HG03378 (cell line): ENCODE data around the gene CLDN6.
"Not testable (repeated sequence)": the region's sequence is repeated elsewhere in the genome, so short reads cannot be mapped to it uniquely, and the experiment has no call there.

Source experiments
- ATAC-seq: cut with Tn5 transposase; IDR thresholded peaks from one replicate; pipeline ENCODE4 v1.9.1; 2021; ENCODE audit warnings: mild to moderate bottlenecking, moderate library complexity; ENCODE audit not compliant: unreplicated experiment

CLDN6 gene, protein sequence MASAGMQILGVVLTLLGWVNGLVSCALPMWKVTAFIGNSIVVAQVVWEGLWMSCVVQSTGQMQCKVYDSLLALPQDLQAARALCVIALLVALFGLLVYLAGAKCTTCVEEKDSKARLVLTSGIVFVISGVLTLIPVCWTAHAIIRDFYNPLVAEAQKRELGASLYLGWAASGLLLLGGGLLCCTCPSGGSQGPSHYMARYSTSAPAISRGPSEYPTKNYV

DNA sequence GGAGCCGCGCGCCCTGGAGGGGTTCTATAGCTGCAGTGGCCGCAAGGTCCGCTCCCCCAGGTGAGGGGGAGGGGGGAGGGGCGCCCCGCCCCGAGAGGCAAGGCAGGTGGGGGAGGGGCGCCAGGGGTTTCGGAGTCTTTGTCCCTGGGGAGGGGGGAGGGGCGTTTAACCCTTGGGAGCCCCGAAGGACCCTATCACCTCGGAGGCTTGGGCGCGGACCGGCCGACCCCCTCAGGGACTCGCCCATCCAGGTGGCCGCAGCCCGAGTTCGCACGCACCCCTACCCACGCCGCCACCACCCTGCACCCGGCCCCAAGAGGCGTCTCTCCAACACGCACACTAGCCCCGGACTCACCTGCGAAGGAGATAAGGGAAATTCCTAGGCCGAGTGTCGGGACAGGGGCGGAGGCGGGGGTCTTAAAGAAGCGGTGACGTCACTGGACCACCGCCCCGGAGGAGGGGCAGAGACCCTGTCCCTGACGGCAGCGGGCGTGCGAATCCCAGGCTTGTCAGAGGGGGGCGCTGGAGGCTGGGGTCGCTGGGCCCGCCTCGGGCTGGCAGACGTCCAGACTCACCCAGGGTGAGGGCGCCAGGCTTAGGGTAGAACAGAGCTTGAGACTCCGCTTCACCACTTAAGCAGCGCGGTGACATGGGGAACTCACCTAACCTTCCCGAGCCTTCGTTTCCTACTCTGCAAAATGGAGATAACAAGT lies at the start of gene CLDN6:
CLDN6 (minus strand) TSS at position 390 of the 713 bp plus-strand sequence. CDS start 2,162 bp downstream, outside the sequence.
- no peak for ATAC-seq

DNA sequence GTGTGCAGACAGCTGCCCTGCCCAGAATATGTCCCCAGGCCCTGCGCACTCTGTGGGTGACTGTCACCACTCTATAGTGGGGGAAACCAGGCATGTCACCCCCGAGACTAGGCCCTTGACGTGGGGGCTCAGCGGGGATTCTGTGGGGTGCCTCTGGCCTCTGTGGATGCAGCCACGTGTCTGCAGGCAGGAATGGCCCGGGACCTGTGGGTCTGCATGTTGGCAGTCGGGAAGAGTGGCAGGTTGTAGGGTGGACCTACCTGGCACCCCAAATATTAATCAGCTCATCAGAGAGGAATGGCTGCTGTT lies 48.4 kb upstream of the CLDN6 start:
- ATAC-seq = no peak

DNA sequence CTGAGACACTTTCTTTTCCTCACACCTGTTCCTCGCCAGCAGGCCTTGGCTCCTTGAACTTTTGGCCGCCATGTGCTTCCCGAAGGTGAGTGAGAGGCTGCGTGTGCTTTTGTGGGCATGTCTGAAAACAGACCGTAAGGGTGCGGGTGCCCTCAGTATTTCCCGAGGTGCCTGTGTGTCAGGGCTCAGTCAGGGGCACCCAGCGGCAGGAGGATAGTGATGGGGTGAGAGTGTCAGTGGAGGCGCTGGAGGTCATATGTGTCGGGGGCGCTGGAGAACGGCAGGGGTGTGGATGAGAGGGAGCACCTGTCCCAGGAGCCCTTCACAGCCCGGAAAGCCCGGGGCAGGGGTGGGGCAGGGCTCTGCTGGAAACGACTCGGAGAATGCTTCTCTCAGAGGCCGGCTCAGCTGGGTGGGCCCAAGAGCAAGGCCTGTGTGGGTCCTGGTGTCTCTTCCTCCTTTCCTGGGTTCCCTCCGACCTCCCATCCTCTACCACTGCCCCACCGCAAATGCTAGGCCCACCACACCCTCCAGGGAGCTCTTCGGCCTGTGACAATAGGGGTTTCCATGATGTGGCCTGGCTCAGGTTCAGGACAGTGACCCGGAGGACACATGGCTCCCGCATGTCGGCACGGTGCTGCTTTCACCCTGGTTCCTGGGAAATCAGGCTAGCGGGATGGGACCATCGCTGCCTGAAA lies 47.9 kb upstream of the CLDN6 start:
- no peak for ATAC-seq

DNA sequence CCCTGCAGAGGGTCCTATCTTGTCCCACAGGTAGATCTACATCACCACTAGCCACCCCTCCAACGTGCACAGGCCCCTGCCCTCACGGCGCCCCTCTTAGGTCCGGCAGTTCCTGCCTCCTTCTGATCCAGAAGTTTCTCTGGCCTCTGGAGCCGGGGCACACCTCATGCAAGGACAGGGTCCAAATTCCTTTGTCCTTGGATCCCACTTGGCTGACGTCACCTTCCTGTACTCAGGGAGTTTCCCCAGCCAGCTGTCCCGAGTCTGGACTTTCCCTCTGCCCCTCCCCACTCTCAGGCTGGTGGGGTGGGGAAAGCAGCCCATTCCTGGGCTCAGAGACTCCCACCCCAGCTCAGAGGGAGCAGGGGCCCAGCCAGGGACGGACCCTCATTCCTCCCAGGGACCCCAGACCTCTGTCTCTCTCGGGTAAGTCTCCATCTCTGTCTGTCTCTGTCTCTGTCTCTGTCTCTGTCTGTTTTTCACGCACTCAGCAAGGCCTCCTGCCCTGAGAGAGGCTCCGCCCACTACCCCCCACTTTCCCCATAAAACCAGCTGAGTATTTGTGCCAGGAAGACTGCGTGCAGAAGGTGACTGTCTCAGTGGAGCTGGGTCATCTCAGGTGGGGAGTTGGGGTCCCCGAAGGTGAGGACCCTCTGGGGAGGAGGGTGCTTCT lies 47.2 kb upstream of the CLDN6 start, which contains the start of gene IL32:
IL32 (plus strand) TSS at position 572 of the 673 bp plus-strand sequence. CDS start 172 bp downstream, outside the sequence.
- no peak for ATAC-seq

DNA sequence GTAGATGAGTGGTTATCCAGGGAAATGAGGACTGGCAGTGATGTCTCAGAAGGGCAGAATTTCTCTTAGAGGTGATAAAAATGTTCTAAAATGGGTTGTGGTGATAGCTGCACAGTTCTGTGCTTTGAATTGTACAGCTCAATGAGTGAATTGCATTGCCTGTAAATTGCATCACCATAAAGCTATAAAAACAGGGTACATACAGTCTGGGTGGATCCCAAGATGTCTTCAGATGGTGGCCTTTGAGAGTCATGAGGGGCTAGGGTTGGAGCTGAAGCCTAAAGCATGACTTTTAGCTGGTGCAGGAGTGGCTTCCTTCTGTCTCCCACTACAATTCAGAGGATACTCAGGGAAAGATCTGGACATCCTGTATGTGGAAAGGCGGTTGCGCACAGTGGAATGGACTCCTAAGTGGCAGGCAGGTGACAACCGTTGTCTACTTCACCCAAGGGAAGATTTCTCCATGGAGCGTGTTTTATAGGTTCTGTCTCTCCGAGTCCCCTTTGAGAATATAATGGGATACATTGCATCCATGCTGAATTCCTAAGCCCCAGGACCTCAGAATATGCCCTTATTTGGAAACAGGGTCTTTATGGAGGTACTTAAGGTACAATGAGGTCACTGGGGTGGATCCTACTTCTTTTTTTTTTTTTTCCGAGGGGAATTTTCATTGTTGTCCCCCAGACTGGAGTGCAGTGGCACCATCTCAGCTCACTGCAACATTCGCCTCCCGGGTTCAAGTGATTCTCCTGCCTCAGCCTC lies 45.8 kb upstream of the CLDN6 start:
- no peak for ATAC-seq

DNA sequence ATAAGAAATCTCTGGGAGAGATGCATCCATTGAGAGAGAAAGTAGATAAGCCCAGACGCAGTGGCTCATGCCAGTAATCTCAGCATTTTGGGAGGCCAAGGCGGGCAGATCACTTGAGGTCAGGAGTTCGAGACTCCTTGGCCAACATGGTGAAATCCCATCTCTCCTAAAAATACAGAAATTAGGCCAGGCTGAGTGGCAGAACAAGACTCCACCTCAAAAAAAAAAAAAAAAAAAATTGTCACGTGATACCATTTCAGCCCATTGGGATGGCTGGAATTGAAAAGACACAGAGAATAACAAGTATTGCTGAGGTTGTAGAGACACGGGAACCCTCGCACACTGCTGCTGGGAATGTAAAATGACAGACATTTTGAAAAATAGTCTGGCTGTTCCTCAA lies 44.6 kb upstream of the CLDN6 start:
- ATAC-seq = no peak

DNA sequence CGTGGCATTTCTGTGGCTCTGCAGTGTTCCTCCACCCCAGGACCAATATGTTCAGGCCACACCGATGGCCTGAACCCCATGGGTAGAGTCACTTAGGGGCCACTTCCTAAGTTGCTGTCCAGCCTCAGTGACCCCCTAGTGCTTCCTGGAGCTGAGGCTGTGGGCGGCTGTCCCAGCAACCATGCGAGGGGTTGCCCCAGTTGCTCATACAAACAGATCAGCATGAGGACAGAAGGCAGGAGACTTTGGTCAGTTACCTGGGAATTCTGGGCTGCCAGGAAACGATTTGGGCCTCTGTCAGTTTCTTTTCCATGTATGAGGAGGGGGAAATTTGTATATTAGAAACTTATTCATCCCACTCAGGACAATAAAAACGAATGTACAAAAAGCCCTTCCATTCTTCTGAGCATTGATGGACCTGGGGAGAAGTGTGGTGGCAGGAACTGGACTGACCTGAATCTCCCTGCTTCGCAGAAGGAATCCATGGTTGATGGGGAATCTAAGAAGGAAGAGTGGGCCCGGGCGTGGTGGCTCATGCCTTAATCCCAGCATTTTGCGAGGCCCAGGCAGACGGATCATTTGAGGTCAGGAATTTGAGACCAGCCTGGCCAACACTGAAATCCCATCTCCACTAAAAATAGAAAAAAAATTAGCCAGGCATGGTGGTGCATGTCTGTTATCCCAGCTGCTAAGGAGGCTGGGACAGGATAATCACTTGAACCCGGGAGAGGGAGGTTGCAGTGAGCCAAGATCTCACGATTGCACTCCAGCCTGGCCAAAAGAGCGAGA lies 42.5 kb upstream of the CLDN6 start:
- ATAC-seq = no peak

DNA sequence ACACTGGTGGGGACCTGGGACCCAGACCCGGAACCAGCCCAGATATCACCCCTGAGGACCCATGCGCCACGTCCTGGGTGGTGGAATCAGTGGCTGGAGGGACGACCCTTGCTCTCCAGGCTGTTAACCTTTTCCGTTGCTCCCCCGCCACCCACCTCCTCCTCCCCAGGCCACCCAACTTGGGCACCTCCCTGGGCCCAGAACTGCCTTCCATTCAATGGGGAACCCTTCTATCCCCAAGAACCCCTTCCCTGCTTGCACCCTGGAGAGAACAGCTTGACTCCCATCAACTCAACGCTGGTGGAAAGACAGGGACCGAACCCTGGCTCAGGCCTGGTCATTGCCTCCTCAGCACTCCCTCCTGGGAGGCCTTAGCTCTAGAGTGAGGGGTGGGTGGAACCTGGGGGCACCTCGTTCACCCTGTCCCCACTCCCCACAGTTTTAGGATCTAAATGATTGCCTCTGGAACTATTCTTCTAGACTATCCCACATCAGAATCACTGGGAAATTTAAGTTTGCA lies 41.8 kb upstream of the CLDN6 start:
- ATAC-seq = no peak

DNA sequence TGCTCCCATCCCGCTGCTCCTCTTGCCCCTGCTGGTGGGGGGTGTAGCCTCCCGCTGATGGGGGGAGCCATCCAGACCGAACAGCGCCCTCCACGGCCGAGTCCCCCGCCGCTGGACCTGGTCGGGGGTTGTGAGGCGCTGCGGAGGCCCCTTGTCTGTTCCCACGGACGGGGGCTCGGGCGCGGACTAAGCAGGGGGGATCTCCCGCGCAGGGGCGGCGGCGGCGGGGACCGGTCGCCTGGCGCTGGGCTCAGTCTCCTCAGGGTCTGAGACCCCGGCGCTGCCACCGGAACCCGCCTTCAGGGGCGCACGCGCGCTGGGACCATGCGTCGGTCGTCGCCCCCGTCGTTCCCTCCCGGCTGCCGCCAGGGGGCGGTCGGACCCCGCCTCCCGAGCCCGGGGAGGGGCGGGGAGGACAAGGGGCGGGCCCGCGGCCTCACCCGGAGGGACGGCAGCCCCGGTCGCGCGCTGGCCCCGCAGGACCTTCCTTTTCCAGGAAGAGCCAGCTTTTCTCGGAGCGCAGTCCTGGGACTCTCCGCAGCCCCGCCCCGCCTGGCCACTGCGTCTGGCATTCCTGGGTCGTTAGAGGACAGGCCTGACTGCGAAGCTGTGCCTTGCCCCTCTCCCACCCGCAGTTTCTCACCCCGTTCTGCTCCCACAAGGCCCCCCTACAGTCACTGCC lies 41.2 kb upstream of the CLDN6 start:
- no peak for ATAC-seq

DNA sequence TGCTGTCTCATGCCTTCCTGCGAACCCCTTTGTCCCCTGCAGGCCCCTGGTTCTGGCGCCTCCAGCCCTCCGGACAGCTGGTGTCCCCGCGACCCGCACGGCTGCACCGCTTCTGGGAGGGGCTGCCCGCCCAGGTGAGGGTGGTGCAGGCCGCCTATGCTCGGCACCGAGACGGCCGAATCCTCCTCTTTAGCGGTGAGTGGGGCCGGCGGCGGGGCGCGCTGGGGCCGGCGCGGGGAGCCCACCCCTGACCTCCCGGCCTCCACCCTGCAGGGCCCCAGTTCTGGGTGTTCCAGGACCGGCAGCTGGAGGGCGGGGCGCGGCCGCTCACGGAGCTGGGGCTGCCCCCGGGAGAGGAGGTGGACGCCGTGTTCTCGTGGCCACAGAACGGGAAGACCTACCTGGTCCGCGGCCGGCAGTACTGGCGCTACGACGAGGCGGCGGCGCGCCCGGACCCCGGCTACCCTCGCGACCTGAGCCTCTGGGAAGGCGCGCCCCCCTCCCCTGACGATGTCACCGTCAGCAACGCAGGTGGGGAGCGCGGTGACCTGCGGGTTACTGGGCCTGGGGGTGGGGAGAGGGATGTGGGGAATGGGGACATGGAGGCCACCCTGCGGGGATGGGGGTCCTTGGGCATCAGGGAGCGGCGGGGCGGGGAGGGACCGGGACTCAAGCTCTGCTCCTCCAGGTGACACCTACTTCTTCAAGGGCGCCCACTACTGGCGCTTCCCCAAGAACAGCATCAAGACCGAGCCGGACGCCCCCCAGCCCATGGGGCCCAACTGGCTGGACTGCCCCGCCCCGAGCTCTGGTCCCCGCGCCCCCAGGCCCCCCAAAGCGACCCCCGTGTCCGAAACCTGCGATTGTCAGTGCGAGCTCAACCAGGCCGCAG lies 40.4 kb upstream of the CLDN6 start:
- ATAC-seq = no peak

DNA sequence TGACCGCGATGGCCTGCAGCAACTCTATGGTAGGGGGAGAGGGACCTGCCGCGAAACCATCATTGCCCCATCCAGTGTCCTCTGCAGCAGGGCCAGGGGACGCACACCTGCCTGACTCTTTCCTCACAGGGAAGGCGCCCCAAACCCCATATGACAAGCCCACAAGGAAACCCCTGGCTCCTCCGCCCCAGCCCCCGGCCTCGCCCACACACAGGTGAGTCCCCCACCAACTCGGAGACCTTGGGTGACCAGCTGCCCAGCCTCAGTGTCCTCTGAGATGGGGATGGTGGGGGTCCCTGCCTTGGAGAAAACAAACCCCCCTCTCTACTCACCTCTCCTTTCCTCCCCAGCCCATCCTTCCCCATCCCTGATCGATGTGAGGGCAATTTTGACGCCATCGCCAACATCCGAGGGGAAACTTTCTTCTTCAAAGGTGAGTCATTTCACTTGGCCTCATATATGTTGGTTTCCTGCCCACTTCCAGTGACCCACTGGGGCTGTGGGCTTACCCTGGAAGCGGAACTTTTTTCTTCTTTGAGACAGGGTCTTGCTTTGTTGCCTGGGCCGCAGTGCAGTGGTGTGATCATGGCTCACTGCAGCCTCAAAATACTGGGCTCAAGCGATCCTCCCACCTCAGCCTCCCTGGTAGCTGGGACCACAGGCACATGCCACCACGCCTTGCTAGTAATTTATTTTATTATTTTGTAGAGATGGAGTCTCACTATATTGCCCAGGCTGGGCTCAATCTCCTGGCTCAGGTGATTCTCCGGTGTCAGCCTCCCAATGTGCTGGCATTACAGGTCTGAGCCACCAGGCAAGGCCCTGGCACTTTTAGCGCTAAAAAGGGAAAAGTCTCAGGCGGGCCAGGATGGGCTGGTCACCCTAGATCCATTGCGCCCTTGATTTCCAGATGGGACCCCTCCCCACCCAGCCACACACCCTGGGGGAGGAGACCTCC lies 39.5 kb upstream of the CLDN6 start:
- ATAC-seq = no peak

DNA sequence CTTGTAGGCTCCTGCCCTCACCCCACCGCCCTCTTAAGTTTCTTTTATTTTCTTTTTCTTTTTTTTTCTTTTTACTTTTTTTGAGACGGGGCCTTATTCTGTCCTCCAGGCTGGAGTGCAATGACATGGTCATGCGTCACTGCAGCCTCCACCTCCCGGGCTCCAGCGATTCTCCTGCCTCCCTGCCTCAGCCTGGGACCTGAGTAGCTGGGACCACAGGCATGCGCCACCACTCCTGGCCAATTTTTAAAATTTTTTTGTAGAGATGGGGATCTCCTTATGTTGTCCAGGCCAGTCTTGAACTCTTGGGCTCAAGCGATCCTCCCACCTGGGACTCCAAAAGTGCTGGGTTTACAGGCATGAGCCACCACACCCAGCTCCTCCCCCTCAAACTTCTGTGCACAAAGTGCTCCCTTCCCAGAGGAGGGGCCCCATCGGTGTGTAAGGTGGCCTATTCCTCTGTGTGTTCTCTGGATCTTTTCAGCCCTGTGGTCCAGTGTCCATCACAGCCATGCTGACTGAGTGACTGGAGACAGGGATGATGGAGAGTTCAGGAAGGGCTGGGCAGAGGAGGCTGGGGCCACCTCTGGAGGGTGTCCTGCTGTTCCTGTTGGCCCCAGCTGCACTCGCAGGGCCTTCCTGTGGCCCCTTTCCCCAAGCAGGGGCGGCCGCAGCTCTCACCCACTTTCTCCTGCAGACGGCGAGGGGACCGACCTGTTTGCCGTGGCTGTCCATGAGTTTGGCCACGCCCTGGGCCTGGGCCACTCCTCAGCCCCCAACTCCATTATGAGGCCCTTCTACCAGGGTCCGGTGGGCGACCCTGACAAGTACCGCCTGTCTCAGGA lies 38.6 kb upstream of the CLDN6 start:
- ATAC-seq = no peak

DNA sequence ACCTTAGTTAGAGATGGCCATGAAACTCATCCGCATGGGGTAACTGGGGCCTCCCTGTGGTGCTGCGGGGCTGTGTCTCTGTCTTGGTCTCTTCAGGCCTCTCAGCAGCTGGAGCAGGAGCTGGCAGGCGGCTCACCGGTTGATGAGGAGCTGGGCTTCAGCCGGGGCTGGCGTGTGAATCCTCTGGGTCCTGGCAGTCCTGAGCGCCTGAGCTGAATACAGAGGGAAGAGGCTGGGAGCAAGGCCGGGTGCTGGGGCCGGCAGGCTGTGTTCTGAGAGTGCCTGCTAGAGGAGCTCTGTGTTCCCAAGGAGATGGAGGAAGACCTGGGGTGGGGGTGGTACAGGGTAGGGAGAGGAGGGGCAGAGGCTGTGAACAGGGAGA lies 37.7 kb upstream of the CLDN6 start:
- ATAC-seq = not testable (repeated sequence)

DNA sequence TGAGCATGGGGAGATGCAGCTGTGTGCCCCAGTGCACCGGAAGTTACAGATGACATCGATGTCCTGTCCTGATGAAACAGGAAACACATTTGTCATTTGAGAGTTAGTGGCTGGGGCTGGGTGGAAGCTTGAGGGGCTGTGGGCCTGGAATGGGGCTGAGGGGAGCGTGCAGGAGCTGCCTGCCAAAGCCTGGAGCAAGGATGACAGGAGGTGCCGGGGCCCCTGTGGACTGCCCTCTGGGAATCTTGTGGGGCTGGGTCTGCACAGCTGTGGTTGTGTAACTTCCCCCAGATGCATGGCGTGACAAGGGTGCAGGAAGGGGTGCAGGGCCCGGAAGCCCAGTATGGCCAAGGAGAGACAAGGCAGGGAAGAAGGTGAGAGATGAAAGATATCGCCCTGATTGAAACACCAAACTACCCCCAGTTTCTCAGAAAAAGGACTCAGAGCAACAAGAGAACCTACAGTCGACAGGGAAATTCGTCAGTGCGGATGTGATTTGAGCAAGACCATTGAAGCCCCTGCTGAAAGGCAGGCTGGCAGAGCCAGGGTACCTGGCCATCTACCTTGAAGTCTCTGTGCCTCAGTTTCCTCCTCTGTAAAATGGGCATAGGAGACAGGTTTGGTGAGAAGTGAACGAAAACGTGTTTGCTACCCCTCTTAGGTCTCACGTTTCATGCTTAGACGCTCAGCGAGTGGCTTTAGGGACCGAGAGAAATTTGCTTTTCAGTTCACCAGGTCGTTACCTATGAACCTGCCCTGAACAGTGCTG lies 37.2 kb upstream of the CLDN6 start:
- no peak for ATAC-seq

DNA sequence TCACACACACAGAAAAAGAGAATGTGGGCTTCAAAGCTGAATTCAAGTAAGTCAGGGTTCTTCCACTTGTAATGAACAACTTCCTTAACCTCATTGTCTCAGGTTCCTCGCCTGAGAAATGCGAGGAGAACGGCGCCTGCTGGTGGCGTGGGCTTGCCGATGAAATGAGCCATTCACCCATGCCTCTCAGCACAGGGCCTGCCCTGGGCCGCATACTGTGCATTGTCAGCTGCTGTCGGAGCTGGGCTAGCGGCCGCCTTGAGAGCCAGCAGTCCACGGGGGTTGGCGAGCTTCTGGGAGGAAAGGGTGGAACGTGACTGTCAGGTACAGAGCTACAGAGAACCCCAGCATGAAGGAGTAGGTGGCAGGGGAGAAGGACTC lies 35.3 kb upstream of the CLDN6 start:
- ATAC-seq = not testable (repeated sequence)
